ENCODE results near the gene MAN1B1. TPM values are rescaled to one million over a fixed set of nuclear protein-coding genes. Genes with fewer than 3 reads are reported as not detected.

MAN1B1 gene
- total RNA-seq, result 10 to 100 TPM; 32.0 to 44.3 TPM
- long read RNA-seq, donor 1, transcript MAN1B1-202 (13 exons, 2,769 nt), result major isoform, 18 of 20 reads
- long read RNA-seq, donor 1, partial matches to known transcripts, result 1 of 20 reads
- long read RNA-seq, donor 1, other reads (novel, unspliced or antisense), result 1 of 20 reads
- long read RNA-seq, donor 2, transcript MAN1B1-202 (13 exons, 2,769 nt), result major isoform, 122 of 147 reads
- long read RNA-seq, donor 2, partial matches to known transcripts, result 14 of 147 reads
- long read RNA-seq, donor 2, other reads (novel, unspliced or antisense), result 9 of 147 reads

DNA sequence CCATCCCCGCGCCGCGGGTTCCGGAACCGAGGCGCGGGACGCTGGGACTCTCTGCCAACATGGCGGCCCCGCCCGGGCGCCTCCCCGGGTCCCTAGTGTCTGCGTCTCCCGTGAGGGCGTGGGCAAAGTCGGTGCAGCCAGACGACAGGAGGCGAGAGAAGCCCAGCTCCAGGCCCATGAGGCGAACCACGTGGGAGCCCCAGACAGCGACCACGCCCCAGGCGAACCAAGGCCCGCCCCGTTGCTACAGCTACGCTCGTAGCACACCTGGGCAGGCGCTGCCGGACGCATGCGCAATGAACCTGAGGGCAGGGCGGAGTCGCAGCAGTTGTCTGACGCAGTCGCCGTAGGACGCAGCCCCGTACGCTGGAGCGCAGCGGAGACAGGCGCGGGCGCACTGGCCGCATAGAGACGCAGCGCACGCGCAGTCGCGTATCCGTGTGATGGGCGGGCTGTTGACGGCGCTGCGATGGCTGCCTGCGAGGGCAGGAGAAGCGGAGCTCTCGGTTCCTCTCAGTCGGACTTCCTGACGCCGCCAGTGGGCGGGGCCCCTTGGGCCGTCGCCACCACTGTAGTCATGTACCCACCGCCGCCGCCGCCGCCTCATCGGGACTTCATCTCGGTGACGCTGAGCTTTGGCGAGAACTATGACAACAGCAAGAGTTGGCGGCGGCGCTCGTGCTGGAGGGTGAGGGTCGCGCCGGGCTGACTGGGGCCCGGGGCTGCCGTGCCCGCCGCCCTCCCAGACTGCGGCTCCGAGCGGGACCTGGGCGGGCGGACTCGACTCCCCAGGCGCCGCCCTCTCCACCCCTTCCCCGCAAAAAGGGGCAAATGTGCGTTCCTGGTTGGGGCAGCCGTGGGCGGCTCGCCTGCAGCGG is at the start of gene MAN1B1:
MAN1B1 (plus strand) TSS at position 455 of the 878 bp plus-strand sequence; CDS start at position 470, 15 bp downstream.
- peak; percentile 100 for DNase-seq (ENCODE audit: low spot score)
- intact Hi-C loops (cut with DNase I), result no loop called here

DNA sequence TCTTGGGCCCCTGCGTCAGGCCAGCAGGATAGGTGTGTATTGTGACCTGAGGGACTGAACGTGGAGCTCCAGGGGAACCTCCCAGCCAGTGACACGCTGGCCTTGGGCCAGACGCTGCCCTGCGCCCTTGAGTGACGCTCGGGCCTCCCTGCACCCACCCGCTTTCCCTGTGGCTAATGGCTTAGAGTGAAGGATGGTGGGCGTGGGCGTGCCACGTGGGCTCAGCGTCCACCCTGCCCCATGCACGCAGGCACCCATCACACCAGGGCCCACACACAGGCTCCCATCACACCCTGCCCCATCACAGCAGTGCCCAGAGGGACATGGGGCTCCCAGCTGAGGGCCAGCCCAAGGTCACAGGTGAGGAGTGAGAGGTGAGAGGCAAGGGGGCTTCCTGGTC is 49.8 kb upstream of the MAN1B1 start:
- DNase-seq (ENCODE audit: low spot score), result no peak
- intact Hi-C loops (cut with DNase I), result loop anchor here in 1 of 2 donors (10.0 kb wide), 1 partner anchor 192 kb away; the partner anchor contains the start of genes AJM1 and PHPT1

DNA sequence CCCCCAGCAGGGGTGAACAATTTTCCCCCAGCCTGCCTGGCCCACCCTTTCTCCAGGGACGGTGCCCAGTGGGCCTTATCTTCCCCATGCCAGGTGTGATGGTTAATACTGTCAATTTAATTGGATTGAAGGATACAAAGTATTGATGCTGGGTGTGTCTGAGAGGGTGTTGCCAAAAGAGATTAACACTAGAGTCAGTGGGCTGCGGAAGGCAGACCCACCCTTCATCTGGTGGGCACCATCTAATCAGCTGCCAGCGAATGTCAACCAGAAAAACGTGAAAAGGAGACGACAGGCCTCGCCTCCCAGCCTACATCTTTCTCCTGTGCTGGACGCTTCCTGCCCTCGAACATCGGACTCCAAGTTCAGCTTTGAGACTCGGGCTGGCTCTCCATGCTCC is 49.3 kb upstream of the MAN1B1 start:
- intact Hi-C loops (cut with DNase I), result loop anchor here in 1 of 2 donors (10.0 kb wide), 1 partner anchor 193 kb away; the partner anchor contains the start of genes AJM1 and PHPT1
- DNase-seq (ENCODE audit: low spot score), result no peak

DNA sequence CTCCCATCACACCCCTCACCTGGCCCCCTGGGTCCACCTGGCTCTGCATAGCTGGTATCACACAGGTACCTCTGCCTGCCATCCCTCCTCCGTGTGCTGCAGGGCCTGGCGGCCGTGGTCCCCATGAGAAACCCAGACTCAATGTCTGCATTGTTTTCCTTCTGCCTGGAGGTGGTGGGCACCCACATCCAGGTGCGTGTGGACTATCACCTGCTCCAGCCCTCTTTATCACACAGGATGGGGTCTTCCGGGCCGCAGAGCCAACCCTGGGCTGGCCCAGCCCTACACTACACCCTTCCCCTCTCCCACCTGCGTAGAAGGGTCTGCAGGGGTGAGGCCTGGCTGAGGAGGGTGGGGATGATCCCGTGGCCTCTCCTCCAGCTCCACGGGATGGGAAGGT is 47.9 kb upstream of the MAN1B1 start:
- intact Hi-C loops (cut with DNase I), result loop anchor here in 1 of 2 donors (10.0 kb wide), 1 partner anchor 194 kb away; the partner anchor contains the start of genes AJM1 and PHPT1
- no peak for DNase-seq (ENCODE audit: low spot score)

DNA sequence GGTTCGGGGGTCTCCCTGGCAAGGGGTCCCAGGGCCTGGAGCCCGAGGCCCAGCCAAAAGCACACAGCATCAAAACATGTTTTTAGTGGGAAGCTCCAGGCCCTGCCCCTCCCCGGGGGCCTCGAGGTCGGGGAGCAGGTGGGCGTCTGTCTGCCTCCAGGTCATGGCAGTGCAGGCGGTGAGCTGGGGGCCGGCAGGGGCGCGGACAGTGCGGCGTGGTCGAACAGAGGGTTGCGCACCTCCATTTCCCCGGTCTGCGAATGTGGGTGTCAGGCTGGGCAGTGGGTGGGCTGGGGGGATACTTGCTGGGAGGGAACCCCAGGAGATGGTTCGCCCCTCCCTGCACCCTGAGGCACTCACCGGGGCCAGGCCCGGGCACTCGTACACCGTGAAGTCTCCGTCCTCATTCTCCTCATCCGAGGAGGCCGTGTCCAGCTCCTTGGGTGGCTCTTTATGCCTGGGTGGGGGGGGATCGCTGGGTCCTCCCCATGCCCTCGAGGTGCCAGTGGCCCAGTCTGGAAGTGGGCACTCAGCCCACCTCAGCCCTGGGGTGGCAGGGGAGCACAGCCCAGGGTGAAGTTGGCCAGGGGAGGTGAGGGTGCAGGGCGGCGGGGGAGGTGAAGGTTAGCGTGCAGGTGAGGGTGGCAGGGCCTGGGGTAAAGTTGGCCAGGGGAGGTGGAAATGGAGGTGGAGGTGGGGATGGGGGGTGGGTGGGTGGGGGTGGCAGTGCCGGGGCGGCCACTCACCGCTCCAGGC is 47.0 kb upstream of the MAN1B1 start:
- intact Hi-C loops (cut with DNase I), result loop anchor here in 1 of 2 donors (10.0 kb wide), 1 partner anchor 195 kb away; the partner anchor contains the start of genes AJM1 and PHPT1
- no peak for DNase-seq (ENCODE audit: low spot score)

DNA sequence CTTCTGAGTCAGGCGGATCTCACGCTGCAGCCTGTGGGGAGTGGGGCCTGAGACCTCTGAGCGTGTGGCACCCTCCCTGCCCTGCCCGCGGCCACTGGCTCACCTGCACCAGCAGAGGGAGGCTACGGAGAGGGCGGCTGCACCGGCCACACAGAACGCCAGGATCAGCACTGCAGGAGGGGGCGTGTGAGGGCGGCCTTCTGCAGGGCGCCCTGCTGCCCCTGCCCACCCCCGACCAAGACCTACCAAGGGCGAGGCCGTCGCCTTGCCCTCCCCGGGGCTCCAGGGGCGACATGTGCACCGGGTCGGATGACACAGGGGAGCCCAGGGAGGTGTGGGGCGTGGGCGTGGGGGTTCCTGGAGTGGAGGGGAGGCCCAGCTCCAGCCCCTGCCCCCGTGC is 46.2 kb upstream of the MAN1B1 start:
- intact Hi-C loops (cut with DNase I), result no loop called here
- no peak for DNase-seq (ENCODE audit: low spot score)

DNA sequence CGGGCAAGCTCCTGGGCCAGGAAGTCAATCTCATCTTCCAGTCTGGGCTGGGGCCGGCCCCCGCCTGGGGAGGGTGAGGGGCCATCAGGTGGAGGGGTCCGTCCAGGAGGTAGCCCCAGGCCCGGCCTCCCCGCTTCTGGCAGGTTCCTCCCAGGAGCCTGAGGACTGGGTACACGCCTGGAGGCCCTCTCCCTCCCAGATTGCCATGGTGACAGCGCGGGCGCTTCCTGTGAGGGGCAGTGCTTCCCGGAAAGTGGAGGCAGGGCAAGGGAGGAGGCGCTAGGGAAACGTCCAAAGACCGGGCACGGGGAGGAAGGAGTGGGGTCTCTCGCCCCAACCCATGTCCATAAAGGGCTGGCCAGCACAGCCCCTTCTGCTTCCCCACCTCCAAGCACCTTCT is 45.7 kb upstream of the MAN1B1 start:
- intact Hi-C loops (cut with DNase I), result no loop called here
- no peak for DNase-seq (ENCODE audit: low spot score)

DNA sequence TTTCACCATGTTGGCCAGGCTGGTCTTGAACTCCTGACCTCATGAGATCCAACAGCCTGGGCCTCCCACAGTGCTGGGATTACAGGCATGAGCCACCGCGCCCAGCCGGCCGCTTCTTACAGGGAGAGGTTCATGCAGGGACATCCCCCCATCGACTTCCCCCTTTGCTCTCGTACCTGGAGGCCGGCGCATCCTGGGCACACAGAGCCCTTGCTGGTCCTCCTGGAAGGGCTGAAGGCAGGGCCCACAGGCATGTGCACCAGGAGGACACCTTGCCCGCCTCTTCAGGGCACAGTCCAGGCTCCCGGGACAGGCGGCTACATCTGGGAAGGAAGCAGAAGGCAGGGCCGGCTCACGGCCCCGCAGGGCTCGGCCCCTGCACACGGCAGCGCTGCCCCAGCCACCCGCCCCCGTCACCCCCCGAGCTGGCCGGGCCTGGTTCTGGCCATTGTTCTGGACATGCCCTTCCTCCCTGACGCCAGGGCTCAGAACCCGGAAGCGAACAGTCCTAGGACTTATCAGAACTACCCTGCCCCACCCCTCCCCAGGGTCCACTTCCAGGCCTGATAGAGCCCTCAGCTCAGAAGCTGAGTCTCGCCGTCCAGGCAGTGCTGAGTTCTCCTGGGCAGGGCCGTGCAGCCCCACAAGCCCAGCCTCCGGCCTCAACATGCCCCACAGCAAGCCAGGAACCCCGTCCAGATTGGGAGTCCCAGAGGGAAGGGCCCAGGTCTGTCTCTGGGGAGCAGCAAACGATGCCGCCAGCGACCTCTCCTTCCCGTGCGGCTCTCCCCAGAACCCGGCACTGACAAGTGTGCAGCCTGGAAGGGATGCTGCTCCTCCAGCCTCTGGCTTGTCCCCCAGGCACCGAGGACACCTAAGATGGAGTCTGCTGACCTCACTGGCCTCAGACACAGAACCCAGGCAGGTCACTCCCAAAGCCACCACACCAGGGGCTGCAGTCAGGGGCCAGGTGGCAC is 43.7 kb upstream of the MAN1B1 start:
- no peak for DNase-seq (ENCODE audit: low spot score)
- intact Hi-C loops (cut with DNase I), result no loop called here

DNA sequence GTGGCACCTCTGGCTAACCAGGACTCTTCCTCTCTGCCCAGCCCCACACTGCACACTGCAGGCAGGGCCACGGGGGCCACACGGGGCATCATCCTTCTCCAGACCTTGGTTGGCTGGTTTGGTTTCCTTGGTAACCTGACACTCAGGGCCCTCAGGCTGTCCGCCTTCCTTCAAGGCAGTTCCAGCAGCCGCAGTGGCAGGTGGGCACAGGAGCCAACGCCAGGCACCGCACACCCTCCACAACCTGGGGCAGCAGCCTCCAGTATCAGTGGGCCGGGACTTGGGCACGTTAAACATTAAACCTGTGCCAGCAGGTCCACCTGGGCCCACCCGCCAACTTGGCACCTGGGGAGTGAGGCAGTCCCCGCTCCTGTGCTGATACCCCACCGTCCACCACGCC is 42.7 kb upstream of the MAN1B1 start:
- no peak for DNase-seq (ENCODE audit: low spot score)
- intact Hi-C loops (cut with DNase I), result no loop called here

DNA sequence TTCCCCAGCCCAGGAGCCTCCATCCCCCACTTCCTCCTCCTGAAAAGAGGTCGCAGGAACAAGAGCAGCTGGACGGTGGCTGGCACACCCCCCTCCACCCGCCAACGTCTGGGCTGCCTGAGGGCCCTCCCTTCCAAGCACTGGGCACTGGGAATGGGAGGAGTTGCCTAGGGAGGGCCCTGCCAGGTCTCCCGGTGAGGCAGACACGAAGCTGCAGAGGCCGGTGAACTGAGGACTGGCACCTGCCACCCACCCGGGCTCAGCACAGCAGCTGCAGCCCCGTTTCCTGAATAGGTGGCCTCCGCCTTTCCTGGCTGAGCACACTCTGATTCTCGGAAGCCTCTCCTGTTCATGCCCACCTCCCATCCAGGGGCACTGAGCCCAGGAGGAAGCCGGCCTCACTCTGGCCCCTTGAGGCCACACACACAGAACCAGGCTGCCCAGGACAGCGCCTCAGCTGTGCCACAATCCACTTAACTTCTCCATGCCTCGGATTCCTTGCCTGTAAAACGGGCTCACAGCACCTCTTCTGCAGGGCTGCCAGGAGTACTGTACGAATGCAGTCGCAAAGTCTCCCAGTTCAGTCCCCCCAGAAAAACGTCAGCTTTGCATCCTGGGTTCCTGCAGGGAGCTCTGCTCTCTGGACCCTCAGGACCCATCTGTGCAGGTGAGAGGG is 42.1 kb upstream of the MAN1B1 start:
- intact Hi-C loops (cut with DNase I), result no loop called here
- no peak for DNase-seq (ENCODE audit: low spot score)

- DNase-seq (ENCODE audit: low spot score), result no peak
- intact Hi-C loops (cut with DNase I), result no loop called here
Observed at GRCh38 chr9:137045294-137046087, 41.3 kb upstream of the MAN1B1 start.

- peak; percentile 93 for DNase-seq (ENCODE audit: low spot score)
- intact Hi-C loops (cut with DNase I), result no loop called here
Observed at GRCh38 chr9:137046088-137046787, 40.5 kb upstream of the MAN1B1 start, which contains the start of gene NPDC1. TSS of gene NPDC1 (minus strand) at chr9:137046177. CDS start at chr9:137045989, 188 bp downstream.

GRCh38 chr9:137048655-137049543 is 37.9 kb upstream of the MAN1B1 start:
- no peak for DNase-seq (ENCODE audit: low spot score)
- intact Hi-C loops (cut with DNase I), result no loop called here

GRCh38 chr9:137049544-137050449 is 37.0 kb upstream of the MAN1B1 start:
- intact Hi-C loops (cut with DNase I), result loop anchor here in 1 of 2 donors (5.0 kb wide), 1 partner anchor 398 kb away; no protein-coding TSS in a partner anchor
- DNase-seq (ENCODE audit: low spot score), result no peak
